Mesenteric fat pad (tissue), 1 donor: Measurements from ENCODE around the gene CPA2. TPM values are rescaled to one million over a fixed set of nuclear protein-coding genes. Genes with fewer than 3 reads are reported as not detected.
"Not testable (repeated sequence)": the region's sequence is repeated elsewhere in the genome, so short reads cannot be mapped to it uniquely, and the experiment has no call there.

Experiments used
- DNase-seq: peaks from one replicate; pipeline ENCODE4 v3.0.0-alpha.2; 2020; ENCODE audit warnings: low spot score
- total RNA-seq: library from RNA; stranded (reverse); fragmentation: NEBNext Ultra II Directional; extraction: Animal tissue kit (Norgen Biotek cat#: 25700); gene quantifications from one replicate; pipeline ENCODE4 v1.2.1, GENCODE V29; 2021
- donor health status: DM: yes; HTN: yes; CAD: no.

CPA2 gene
- total RNA-seq, 1 donor from 2014 or later, result 2.2 TPM

DNA sequence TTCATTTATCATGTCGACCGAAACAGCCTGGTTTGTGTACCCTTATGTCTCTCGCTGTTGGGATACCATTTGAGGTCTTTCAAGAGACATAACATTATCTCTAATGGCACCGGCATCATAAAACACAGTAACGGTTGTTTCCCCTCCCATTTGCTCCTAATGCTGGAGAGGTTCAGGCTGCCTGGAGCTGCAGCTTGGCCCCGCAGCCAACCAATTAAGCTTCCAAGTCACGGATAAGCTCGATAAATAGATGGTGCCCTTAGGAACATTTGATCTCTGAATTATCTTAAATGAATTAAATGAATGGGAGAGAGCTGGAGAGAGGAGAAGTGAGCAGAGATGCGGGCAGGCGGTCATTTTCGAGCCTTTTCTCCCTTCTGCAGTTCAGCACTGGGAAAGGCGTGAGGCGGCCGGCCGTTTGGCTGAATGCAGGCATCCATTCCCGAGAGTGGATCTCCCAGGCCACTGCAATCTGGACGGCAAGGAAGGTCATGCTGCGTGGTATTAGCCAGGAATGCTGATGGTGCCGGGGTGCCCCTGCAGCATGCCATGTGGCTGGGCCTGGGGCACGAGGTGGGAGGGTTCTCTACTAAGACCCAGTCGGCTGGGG is 38.9 kb downstream of the CPA2 start:
- DNase-seq, result no peak

DNA sequence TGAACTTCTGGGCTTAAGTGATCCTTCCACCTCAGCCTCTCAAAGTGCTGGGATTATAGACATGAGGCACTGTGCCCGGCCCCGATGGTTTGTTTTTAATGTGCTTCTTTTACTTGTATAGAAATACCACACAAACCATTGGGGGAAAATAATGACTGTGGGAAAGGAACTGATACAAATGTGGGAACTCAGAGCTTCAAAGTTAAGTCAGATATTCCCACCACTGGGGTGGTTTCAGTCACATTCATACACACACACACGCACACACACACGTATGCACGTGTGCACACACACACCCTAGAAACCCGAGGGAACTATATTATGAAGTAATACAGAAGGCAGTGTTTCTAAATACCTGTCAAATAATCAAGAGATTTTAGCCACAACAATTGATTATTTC is 43.3 kb downstream of the CPA2 start:
- no peak for DNase-seq

DNA sequence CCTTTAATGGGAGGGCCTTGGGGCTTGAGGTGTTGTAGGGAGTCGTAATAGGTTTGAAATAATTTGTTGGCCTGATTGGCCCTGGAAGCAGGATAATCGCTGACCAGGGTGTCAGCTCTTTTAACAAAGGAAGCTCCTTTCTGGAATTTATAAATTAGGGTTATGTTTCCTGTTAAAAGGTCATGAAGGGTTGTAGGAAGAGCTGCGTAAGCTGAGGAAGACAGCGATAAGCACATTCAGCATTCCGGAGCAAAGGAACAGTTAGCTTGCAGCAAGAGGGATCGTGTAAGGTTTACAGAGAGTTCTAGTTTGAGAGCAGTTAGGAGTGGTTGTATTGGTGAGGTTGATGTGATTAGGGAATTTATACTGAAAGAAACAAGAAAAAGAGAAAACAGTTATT is 47.6 kb downstream of the CPA2 start:
- DNase-seq, result no peak

DNA sequence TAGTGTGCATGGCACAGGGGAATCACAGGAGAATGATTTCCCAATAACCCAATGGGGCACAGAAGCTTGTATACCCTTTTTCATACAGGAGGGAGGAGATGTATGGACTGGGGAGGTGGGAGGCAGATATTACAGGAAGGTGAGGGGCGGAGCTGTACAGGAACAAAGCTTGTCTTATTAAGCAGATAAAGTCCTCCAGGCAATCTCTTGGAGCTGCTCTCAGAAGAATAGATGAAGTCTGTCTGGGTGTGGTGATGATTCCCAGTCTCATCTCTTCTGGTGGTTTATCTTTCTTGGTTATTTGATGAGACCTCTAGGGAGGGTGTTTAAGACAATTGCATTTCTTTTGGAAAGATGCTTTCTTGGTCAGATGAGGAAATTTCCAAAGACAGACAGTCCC is 52.9 kb downstream of the CPA2 start:
- DNase-seq, result no peak

DNA sequence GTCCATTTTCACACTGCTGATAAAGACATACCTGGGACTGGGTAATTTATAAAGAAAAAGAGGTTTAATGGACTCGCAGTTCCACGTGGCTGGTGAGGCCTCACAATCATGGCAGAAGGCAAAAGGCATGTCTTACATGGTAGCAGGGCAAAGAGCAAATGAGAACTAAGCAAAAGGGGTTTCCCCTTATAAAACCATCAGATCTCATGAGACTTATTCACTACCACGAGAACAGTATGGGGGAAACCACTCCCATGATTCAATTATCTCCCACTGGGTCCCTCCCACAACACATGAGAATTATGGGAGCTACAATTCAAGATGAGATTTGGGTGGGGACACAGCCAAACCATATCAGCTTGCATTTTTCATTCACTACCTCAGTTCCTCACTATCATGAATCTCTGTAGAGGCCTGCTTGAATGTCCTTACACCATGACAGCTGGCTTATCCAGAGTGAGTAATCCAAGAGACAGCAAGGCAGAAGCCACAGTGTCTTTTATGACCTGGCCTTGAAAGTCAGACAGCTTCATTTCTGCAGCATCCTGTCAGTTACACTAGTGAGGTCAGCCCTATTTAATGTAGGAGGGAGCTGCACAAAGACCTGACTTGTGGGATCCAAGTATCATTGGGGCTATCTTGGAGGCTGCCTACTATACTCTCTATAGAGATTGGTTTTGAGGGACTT is 55.0 kb downstream of the CPA2 start:
- not testable (repeated sequence) for DNase-seq

DNA sequence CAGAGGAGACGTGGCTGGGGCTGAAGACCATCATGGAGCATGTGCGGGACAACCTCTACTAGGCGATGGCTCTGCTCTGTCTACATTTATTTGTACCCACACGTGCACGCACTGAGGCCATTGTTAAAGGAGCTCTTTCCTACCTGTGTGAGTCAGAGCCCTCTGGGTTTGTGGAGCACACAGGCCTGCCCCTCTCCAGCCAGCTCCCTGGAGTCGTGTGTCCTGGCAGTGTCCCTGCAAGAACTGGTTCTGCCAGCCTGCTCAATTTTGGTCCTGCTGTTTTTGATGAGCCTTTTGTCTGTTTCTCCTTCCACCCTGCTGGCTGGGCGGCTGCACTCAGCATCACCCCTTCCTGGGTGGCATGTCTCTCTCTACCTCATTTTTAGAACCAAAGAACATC is 56.0 kb downstream of the CPA2 start:
- no peak for DNase-seq

DNA sequence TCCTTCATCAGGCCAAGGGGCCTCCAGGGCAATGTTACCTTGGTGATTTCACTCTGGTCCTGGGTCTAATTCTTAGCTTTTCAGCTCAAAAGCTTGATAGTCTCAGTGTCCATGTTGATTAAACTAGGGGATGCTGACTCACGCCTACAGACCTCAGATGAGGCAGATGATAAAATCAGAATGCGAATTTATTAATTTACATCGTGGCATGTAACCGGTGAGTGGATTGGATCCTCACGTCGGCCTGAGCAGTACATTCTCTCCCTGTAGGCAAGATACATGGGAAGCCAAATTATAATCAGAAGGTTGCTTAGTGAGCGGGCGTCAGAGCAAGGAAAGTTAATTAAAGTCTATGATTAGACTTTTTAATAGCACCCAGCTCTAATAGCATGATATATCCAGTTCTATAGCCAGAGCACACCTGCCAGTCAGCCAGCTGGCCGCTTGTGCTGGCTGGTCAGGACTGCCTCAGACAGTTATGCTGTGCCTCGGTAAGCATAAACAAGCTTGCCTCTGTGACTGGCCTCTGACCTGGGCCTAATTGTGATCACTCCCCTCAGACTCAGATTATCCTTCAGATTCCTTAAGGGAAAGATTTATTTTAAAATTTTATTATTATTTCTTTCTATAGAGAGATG is 57.8 kb downstream of the CPA2 start:
- DNase-seq, result no peak

DNA sequence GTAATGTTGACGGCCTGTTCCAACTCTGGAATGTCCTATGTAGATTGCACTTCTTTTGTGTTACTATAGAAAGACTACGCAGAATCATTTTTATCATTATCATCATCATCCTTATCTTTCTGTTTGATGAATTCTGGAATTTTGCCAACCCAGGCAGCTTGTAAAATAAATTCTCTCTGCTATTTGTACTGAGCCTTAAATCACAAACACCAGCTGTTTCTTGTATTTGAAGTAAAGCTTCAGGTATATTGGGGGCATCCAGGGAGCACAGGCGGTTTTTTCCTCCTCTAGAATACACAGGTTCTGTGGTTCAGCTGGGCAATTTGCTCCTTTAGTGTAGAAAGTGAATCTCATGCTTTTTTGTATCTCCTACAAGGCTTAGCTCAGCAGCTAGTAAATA is 63.0 kb downstream of the CPA2 start:
- no peak for DNase-seq

DNA sequence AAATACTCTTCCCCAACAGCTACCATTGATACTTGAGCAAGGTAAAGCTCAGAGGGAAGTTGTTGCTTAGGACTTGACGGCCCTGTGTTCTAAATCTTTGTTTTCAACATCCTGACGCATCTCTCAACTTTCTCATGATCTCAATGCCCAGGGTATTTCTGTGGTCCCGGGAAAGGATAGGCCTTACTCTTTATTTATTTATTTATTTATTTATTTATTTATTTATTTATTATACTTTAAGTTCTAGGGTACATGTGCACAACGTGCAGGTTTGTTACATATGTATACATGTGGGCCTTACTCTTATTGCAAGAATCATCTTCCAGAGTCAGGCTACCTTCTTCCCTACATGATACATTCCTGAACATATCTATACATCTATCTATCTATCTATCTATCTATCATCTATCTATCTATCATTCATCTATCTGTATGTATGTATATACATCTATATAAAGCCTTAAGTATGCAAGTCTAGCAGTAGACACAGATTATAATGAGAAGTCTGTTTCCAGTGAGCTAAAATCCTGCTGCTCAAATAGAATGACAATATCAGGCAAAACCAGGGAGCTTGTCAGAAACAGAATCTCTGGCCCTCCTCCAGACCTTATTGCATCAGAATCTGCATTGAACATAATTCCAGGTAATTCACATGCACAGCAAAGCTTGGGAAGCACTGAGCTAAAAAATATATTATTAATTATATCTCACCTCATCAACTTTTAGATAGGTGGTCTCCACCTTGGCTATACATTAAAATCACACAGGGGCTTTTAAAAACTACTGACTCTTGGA is 65.8 kb downstream of the CPA2 start:
- DNase-seq, result no peak

DNA sequence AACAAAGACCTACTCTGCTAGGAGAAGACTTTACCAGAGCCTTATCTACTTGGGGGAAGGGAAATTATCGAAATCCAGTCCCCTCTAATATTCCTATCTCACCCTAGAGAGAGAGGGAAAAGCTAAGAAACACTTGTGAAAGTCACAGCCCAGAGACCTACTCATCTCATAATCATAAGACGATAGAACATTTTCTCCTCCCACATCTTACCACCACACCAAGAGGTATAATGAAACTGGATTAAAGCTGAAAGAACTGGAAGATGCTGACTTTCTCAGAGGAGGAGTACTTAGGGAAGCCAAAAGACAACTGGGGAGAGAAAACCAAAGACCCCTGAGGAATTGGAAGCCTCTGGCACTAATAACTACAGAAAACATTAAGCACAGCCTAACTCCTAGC is 67.2 kb downstream of the CPA2 start:
- DNase-seq, result no peak

DNA sequence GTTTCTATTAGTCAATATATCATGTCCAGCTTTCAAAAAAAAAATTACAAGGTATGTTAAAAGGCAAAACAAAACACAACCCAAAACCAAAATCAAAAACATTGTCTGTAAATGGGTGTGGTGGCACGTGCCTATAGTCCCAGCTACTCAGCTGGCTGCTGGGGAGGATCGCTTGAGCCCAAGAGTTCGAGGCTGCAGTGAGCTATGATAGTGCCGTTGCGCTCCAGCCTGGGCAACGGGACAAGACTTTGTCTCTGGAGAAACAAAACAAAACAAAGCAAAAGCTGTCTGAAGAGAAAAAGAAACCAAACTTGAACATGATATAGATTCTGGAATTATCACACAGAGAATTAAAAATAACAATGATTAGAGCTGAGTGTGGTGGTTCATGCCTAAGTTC is 67.6 kb downstream of the CPA2 start:
- DNase-seq, result no peak

DNA sequence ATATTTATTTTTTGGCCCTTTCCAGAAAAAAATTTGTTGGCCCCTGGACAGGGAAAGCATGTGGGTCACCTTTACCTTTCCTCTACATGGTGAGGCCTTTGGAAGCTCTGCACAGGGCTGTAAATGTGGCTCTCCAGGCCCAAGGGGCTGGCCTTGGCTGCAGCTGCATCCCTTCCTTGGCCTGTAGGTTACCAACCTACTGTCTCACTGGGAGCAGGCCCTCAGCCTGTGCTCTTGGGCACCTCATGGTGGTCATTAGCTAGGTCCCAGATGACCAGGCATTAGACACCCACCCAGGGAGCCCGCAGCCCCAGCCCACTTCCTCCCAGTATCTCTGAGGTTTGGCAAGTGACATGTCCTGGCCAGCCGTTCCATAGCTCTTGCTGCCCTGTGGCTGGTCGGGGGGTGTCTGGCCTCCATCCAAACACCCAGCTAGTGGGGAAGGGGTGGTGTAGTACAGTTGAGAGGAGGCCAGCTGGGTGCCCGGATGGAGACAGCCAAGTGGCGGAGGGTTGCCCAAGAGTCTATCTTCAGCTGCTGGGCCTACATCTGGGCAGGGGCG is 70.8 kb downstream of the CPA2 start:
- no peak for DNase-seq

DNA sequence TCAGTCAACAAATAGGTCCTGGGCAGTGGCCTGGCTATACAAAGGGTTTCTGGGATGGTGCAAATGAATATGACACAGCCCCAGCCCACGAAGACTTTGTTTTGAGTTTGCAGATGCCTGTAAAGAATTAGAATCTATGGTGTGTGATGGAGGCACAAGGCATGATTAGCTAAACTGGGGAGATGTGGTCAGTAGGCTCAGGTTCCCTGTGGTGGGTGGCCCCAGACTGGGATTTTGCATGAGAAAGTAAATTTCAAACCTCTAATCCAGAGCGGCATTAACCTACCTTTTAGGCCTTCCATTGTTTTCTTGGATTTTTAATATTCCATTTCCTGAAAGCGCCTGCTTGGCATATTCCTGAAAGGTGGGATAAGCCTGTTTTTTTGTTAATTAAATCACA is 71.6 kb downstream of the CPA2 start:
- no peak for DNase-seq

Other genes starting within 250 kb of the CPA2 start
- 16.4 TPM for gene ZC3HC1, start 215.5 kb upstream of the CPA2 start, total RNA-seq
- 30.6 TPM for gene KLHDC10, start 196.3 kb upstream of the CPA2 start, total RNA-seq
- 17.2 TPM for gene TMEM209, start 61.5 kb upstream of the CPA2 start, total RNA-seq
- 0.39 TPM for gene SSMEM1, start 59.0 kb upstream of the CPA2 start, total RNA-seq
- gene CPA4, start 26.3 kb downstream of the CPA2 start, total RNA-seq, result 3.2 TPM
- not detected for gene CPA5, start 78.0 kb downstream of the CPA2 start, total RNA-seq
- gene CPA1, start 113.6 kb downstream of the CPA2 start, total RNA-seq, result 4.0 TPM
- gene CEP41, start 174.2 kb downstream of the CPA2 start, total RNA-seq, result 9.3 TPM
- gene MEST, start 225.2 kb downstream of the CPA2 start, total RNA-seq, result 963 TPM